GM20000 (cell line): ENCODE measurements around the gene NFXL1.

Experiments used
- DNase-seq: peaks from one replicate; pipeline ENCODE4 v3.0.0; 2012; ENCODE audit warnings: low spot score
- CTCF ChIP-seq: IDR thresholded peaks from 2 replicates; pipeline ENCODE4 v1.5.1; 2012; ENCODE audit warnings: mild to moderate bottlenecking, control low read depth; ENCODE audit errors: extremely low read depth, missing control alignments

The NFXL1 gene

DNA sequence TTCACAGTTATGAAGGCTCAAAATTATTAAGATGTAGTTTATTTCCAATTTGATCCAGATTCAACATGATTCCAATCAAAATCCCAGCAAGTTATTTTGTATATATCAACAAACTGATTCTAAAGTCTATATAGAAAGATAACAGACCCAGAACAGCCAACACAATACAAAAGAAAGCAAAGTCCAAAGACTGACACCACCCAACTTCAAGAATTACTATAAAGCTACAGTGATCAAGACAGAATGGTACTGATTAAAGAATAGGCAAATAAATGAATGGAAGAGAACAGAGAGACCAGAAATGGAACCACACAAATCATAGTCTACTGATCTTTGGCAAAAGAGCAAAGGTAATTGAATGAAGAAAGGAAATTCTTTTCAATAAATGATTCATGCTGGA is 34.9 kb downstream of the NFXL1 start:
- DNase-seq: no peak
- TF ChIP-seq CTCF: no peak

- TF ChIP-seq CTCF: no peak
- no peak for DNase-seq
These were observed 37.4 kb downstream of the NFXL1 start for GRCh38 chr4:47876784-47877546.

DNA sequence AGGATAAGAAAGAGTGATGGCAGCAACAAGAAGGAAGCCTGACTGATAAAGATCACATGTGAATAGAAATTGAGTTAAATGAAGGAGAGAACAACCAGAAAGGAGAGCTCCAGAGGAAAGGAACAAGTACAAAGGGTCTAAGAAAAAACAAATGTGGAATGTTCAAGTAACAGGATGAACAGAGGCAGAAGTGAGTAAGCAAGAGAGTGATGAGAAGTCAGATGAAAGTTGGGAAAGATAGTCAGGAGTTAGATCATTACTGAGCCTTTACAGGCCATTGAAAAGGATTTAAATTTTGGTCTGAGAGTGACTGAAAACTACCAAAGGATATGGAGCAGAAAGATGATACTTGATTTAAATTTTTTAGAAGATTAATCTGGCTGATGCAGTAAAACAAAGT is 38.1 kb downstream of the NFXL1 start:
- DNase-seq: no peak
- TF ChIP-seq CTCF: no peak

- DNase-seq: no peak
- no peak for TF ChIP-seq CTCF
These were observed 40.4 kb downstream of the NFXL1 start for GRCh38 chr4:47873877-47874541.

GRCh38 chr4:47863486-47863885 is 50.9 kb downstream of the NFXL1 start:
- no peak for DNase-seq
- TF ChIP-seq CTCF: no peak

- no peak for DNase-seq
- TF ChIP-seq CTCF: no peak
These were observed 52.1 kb downstream of the NFXL1 start for GRCh38 chr4:47862297-47862696.

GRCh38 chr4:47860305-47860704 is 54.1 kb downstream of the NFXL1 start:
- TF ChIP-seq CTCF: no peak
- DNase-seq: no peak
